ENCODE measurements around the gene ZNF680.
"Not testable (repeated sequence)": the region's sequence is repeated elsewhere in the genome, so short reads cannot be mapped to it uniquely, and the experiment has no call there.

Gene ZNF680

GRCh38 chr7:64555046-64555445 lies 7.8 kb downstream of the ZNF680 start:
- no peak for DNase-seq

DNA sequence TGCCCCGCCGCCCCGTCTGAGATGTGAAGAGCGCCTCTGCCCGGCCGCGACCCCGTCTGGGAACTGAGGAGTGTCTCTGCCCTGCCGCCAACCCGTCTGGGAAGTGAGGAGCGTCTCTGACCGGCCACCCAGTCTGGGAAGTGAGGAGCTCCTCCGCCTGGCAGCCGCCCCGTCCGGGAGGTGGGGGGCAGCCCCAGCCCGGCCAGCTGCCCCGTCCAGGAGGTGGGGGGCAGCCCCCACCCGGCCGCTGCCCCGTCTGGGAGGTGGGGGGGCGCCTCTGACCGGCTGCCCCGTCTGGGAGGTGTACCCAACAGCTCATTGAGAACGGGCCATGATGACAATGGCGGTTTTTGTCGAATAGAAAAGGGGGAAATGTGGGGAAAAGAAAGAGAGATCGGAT lies 8.7 kb downstream of the ZNF680 start:
- not testable (repeated sequence) for DNase-seq

GRCh38 chr7:64551375-64552142 lies 11.3 kb downstream of the ZNF680 start:
- no peak for DNase-seq

- no peak for DNase-seq
Observed at GRCh38 chr7:64544010-64544409, 18.9 kb downstream of the ZNF680 start.

DNA sequence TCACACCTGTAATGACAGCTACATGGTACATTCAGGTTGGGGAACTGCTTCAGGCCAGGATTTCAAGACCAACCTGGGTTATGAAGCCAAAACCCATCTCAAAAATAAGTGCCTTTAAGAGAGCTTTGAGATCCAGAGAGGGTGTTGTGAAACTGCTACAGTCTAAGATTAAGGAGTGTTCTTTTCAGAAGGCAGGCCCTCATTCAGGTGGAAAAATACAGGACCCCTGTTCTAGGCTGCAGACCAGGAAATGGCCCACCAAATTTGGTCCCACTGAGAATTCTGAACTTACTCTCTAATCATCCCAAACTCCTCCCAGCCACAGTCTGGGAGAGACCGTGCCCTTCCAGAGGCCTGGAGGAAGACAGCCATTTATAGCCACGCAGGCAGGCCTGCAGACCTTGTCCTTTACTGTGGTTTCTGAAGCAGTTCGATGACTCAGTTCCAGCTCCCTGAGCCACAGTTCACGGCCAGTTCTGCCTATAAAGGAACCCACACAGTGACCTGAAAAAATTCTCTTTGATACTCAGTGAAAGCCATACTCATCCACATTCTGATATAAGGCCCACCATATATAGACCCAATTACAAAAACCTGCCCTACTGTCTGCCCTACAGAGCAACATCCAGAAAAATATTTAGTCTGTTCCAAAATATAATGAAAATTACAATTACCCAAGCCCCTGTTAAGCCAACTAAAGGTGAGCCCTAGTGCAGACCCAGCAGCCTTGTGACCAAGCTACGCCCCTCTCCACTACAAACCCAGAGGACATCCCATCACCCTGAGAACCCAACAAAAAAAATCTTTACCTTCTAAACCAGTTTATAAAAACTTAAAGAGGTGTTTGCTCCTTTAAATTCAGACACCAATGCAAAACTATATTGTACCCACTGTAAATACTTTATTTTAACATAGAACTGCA lies 21.2 kb downstream of the ZNF680 start:
- no peak for DNase-seq

DNA sequence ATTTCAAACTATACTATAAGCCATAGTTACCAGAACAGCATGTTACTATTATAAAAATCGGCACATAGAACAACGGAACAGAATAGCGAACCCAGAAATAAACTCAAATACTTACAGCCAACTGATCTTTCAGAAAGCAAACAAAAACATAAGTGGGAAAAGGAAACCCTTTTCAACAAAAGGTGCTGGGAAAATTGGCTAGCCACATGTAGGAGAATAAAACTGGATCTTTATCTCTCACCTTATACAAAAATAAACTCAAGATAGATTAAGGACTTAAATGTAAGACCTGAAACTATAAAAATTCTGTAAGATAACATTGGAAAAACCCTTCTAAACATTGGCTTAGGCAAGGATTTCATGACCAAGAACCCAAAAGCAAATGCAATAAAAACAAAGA lies 29.1 kb downstream of the ZNF680 start:
- no peak for DNase-seq

- no peak for DNase-seq
Observed at GRCh38 chr7:64528770-64529169, 34.1 kb downstream of the ZNF680 start.

GRCh38 chr7:64521409-64521984 lies 41.4 kb downstream of the ZNF680 start:
- no peak for DNase-seq

DNA sequence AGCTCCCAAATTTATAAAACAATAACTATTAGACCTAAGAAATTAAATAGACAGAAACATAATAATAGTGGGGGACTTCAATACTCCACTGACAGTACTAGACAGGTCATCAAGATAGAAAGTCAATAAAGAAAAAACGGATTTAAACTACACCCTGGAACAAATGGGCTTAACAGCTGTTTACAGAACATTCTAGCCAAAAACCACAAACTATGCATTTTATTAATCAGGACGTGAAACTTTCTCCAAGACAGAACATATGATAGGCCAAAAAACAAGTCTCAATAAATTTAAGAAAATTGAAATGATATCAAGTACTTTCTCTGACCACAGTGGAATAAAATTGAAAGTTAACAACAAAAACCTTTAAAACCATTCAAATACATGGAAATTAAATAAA lies 46.4 kb downstream of the ZNF680 start:
- DNase-seq = no peak

- no peak for DNase-seq
Observed at GRCh38 chr7:64515781-64516180, 47.1 kb downstream of the ZNF680 start.

DNA sequence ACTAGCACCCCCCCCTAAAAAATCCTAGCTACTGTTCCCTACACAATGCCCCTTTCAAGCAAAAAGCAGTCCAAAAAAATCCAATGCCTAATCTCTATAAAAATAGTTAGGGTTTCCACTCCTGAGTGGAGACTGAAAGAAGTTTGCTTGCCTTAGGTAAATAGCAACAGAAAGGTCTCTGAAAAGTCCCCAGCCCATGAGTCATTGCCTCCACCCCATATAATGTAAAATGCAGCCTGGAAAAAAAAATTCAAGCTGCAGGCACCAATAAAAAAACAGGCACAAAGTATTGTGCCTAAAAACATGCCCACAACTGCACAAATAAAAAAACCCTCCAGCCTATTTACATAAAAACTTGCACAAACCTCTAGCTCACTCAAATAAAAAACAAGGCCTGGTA lies 47.5 kb downstream of the ZNF680 start:
- DNase-seq = no peak

- DNase-seq = no peak
Observed at GRCh38 chr7:64509583-64509982, 53.3 kb downstream of the ZNF680 start.

DNA sequence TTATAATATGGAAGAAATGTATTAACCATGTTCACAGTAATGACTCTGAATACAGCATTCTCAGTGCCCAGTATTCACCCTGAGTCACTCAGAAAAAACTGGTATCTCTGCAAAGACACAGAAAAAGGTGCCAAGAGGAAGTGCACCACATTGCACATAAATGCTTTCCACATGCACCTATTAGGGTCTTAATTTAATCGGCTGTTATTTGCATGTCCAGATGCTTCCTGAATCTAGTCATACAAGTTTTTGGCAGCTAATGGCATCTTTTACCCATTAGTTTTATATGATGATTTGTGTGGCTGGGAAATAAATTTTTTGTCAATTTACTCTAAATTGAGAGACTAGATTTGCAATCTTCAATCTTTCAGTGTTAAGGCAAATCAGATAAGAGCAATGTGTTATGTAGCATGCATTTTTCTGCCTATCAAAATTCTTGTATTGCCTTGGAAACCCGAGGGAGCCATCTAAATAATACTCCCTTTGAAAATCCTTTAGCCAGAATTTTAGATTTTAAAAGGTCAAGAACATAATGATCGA lies 58.2 kb downstream of the ZNF680 start:
- DNase-seq = no peak

DNA sequence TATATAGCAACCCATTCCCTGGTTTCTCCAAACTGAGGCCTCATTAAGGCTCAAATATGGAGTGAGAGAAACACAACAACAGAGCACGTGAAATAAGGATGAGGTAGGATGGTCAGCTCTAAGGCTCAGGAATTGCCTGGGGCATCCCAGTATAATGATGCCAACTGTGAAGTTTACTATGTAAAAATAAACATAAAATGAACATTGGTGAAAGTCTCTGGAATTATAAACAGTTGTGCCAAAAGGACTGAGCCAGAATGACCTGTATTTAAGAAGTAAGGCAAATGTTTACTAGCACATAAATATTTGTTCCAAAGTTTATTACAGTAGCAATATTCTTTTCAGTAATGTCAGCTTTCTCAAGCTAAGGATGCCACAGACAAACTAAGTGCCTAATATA lies 64.6 kb downstream of the ZNF680 start:
- DNase-seq = no peak

GRCh38 chr7:64494912-64495461 lies 67.9 kb downstream of the ZNF680 start:
- no peak for DNase-seq

- no peak for DNase-seq
Observed at GRCh38 chr7:64485623-64486022, 77.2 kb downstream of the ZNF680 start.

All from stimulated activated CD4-positive, alpha-beta T cell treated with anti-CD3 and anti-CD28 coated beads, Interleukin-2, amount 100 ng/mL, for 48 hours (primary cell).